GM23338 (cell line): ENCODE measurements around the gene LRRC73. TPM values are rescaled to one million over a fixed set of nuclear protein-coding genes. Genes with fewer than 3 reads are reported as not detected.

Source experiments
- ATAC-seq: fragments of 200-7000 bp; cut with Tn5 transposase; 3 replicates; pipeline ENCODE4 v1.9.1; 2020
- DNase-seq: peaks from one replicate; pipeline ENCODE4 v3.0.0-alpha.2; 2015; ENCODE audit warnings: low spot score
- H2AFZ ChIP-seq: fragments of 200-600 bp; sonication (generic); 2 replicates; pipeline ENCODE4 v1.8.0; 2016; ENCODE audit warnings: antibody characterized with exemption, mild to moderate bottlenecking, moderate library complexity
- H3F3A ChIP-seq: fragments of 200-600 bp; sonication (generic); replicated peaks from 2 replicates; pipeline ENCODE4 v1.8.0; 2017; ENCODE audit warnings: antibody characterized with exemption, mixed run types, low read depth
- H3K27ac ChIP-seq: fragments of 200-600 bp; sonication (generic); 2 replicates; pipeline ENCODE4 v1.6.1; 2016; ENCODE audit warnings: low read depth
- H3K27me3 ChIP-seq: fragments of 200-600 bp; sonication (generic); 2 replicates; pipeline ENCODE4 v1.8.0; 2016; ENCODE audit warnings: mild to moderate bottlenecking, mixed run types, moderate library complexity; ENCODE audit not compliant: insufficient read depth
- H3K36me3 ChIP-seq: fragments of 200-600 bp; sonication (generic); 2 replicates; pipeline ENCODE4 v1.8.0; 2016; ENCODE audit warnings: mild to moderate bottlenecking; ENCODE audit not compliant: insufficient read depth
- H3K4me1 ChIP-seq: fragments of 200-600 bp; sonication (generic); 2 replicates; pipeline ENCODE4 v1.8.0; 2016; ENCODE audit warnings: mild to moderate bottlenecking, moderate library complexity; ENCODE audit not compliant: insufficient read depth
- H3K4me2 ChIP-seq: fragments of 200-600 bp; sonication (generic); 2 replicates; pipeline ENCODE4 v1.7.1; 2017; ENCODE audit warnings: mixed run types
- H3K4me3 ChIP-seq: fragments of 200-600 bp; sonication (generic); 2 replicates; pipeline ENCODE4 v1.6.1; 2016; ENCODE audit warnings: mixed run types
- H3K79me2 ChIP-seq: fragments of 200-600 bp; sonication (generic); replicated peaks from 2 replicates; pipeline ENCODE4 v1.8.0; 2017; ENCODE audit warnings: mild to moderate bottlenecking; ENCODE audit not compliant: insufficient read depth
- H3K9me2 ChIP-seq: fragments of 200-600 bp; sonication (generic); 2 replicates; pipeline ENCODE4 v1.8.0; 2017; ENCODE audit not compliant: insufficient read depth
- H4K20me1 ChIP-seq: fragments of 200-600 bp; sonication (generic); replicated peaks from 2 replicates; pipeline ENCODE4 v1.8.0; 2017; ENCODE audit warnings: mild to moderate bottlenecking; ENCODE audit not compliant: insufficient read depth
- H3K27ac Mint-ChIP-seq: 2 replicates; pipeline ENCODE4 v1.8.0; 2020; ENCODE audit warnings: inconsistent platforms, mild to moderate bottlenecking, moderate library complexity, mixed read lengths
- H3K27me3 Mint-ChIP-seq: 3 replicates; pipeline ENCODE4 v1.8.0; 2022; ENCODE audit warnings: low read depth, mild to moderate bottlenecking, moderate library complexity, mixed read lengths, inconsistent platforms; ENCODE audit not compliant: insufficient read depth, poor library complexity
- H3K36me3 Mint-ChIP-seq: 3 replicates; pipeline ENCODE4 v1.8.0; 2021; ENCODE audit warnings: low read depth, mild to moderate bottlenecking, inconsistent platforms, moderate library complexity, mixed read lengths
- H3K4me1 Mint-ChIP-seq: 3 replicates; pipeline ENCODE4 v1.8.0; 2020; ENCODE audit warnings: mild to moderate bottlenecking, inconsistent platforms, mixed read lengths
- H3K4me3 Mint-ChIP-seq: 3 replicates; pipeline ENCODE4 v1.8.0; 2021; ENCODE audit warnings: moderate library complexity, mild to moderate bottlenecking, inconsistent platforms, mixed read lengths
- H3K9me3 Mint-ChIP-seq: 3 replicates; pipeline ENCODE4 v1.8.0; 2020; ENCODE audit warnings: moderate library complexity, mild to moderate bottlenecking, inconsistent platforms, mixed read lengths
- CREB1 ChIP-seq: fragments of 250-450 bp; sonication (Bioruptor Pico); IDR thresholded peaks from 2 replicates; pipeline ENCODE4 v1.5.0; 2020; ENCODE audit warnings: low read depth, mild to moderate bottlenecking, moderate library complexity
- ETS1 ChIP-seq: IDR thresholded peaks from 2 replicates; pipeline ENCODE4 v1.6.1; 2016; ENCODE audit warnings: antibody characterized with exemption
- EZH2 ChIP-seq: fragments of 200-600 bp; sonication (generic); IDR thresholded peaks from one replicate; pipeline ENCODE4 v1.8.0; 2017; ENCODE audit warnings: antibody characterized with exemption, mild to moderate bottlenecking, low read depth; ENCODE audit not compliant: unreplicated experiment
- EZH2phosphoT487 ChIP-seq: fragments of 200-600 bp; sonication (generic); IDR thresholded peaks from one replicate; pipeline ENCODE4 v1.8.1; 2018; ENCODE audit warnings: antibody characterized with exemption; ENCODE audit not compliant: unreplicated experiment
- JUNB ChIP-seq: IDR thresholded peaks from one replicate; pipeline ENCODE4 v1.6.1; 2016; ENCODE audit warnings: antibody characterized with exemption; ENCODE audit not compliant: unreplicated experiment
- NANOG ChIP-seq: IDR thresholded peaks from 2 replicates; pipeline ENCODE4 v1.6.1; 2016; ENCODE audit warnings: antibody characterized with exemption, borderline replicate concordance
- POLR2AphosphoS5 ChIP-seq: IDR thresholded peaks from 2 replicates; pipeline ENCODE4 v1.6.1; 2016; ENCODE audit warnings: antibody characterized with exemption, low read depth
- REST ChIP-seq: IDR thresholded peaks from one replicate; pipeline ENCODE4 v1.6.1; 2018; ENCODE audit warnings: antibody characterized with exemption; ENCODE audit not compliant: unreplicated experiment
- STAT1 ChIP-seq: IDR thresholded peaks from one replicate; pipeline ENCODE4 v1.6.1; 2016; ENCODE audit warnings: antibody characterized with exemption; ENCODE audit not compliant: unreplicated experiment
- ZNF114 ChIP-seq: fragments of 250-450 bp; sonication (Bioruptor Pico); IDR thresholded peaks from 2 replicates; pipeline ENCODE4 v1.5.0; 2020; ENCODE audit warnings: mild to moderate bottlenecking, moderate library complexity
- ZNF331 ChIP-seq: fragments of 250-450 bp; sonication (Bioruptor Pico); IDR thresholded peaks from 2 replicates; pipeline ENCODE4 v1.5.0; 2020; ENCODE audit warnings: low read depth, mild to moderate bottlenecking, moderate library complexity
- ZNF462 ChIP-seq: fragments of 250-450 bp; sonication (Bioruptor Pico); IDR thresholded peaks from 2 replicates; pipeline ENCODE4 v1.5.0; 2020; ENCODE audit warnings: mild to moderate bottlenecking, moderate library complexity
- polyA plus RNA-seq: library from polyadenylated mRNA; unstranded; fragments of >200 nt; fragmentation: Nextera tagmentation; extraction: Ambion mirVana; gene quantifications from 2 replicates; pipeline ENCODE4 v1.2.1, GENCODE V29; 2016
- total RNA-seq: library from RNA; depleted of rRNA; stranded (reverse); fragments of >200 nt; shearing (Covaris generic); gene quantifications from 2 replicates; pipeline ENCODE4 v1.2.3, GENCODE V29; 2014
- TF ChIP-seq, protein P1 (sequence below), 2 experiments: fragments of 200-600 bp in 1 of 2; sonication (generic) in 1 of 2; conservative IDR thresholded peaks; 2 replicates each; pipeline versions ENCODE4 v1.5.1 to v1.6.1; 2016 to 2017; ENCODE audit warnings: antibody characterized with exemption in 2 of 2, low read depth in 2 of 2, mild to moderate bottlenecking in 2 of 2, moderate library complexity in 1 of 2

Gene LRRC73
- total and polyA plus RNA-seq, 2 experiments from 2014 or later: 0.26 to 0.59 TPM

DNA sequence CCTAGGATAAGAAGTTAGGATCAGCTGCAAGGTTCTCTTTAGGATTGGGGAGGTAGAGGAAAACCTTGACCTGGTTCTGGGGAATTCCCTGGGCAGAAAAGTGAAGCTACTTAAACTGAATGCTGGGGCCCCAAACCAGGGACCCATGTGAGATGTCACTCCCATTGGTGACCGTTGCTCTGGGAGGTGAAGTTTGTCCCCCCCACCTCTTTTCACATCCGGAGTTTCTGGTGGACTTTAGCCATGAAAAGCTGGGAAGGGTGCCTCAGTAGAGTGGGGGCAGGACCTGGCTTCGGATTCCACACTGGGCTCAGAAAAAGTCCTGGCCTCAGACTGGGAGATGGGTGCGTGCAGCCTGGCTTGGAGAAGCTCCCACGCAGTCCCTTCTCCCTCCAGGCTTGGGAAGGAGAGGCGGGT, 19.6 kb downstream of the LRRC73 start:
- Histone ChIP-seq H3K79me2 (peaks cover 61% of the 10 kb centered on the region), H3K4me2 (no peak overlapping the region), H4K20me1 (peaks cover 35% of the 10 kb centered on the region), H3K9me2 (no peaks in the 10 kb centered on the region), H3K4me3 (no peak overlapping the region), H3K36me3 (no peaks in the 10 kb centered on the region), H3F3A (no peaks in the 10 kb centered on the region), H3K4me1 (peaks cover 8% of the 10 kb centered on the region), H3K27me3 (no peaks in the 10 kb centered on the region), H3K27ac (no peak overlapping the region), H2AFZ (no peak overlapping the region)
- TF ChIP-seq, protein P1, sequence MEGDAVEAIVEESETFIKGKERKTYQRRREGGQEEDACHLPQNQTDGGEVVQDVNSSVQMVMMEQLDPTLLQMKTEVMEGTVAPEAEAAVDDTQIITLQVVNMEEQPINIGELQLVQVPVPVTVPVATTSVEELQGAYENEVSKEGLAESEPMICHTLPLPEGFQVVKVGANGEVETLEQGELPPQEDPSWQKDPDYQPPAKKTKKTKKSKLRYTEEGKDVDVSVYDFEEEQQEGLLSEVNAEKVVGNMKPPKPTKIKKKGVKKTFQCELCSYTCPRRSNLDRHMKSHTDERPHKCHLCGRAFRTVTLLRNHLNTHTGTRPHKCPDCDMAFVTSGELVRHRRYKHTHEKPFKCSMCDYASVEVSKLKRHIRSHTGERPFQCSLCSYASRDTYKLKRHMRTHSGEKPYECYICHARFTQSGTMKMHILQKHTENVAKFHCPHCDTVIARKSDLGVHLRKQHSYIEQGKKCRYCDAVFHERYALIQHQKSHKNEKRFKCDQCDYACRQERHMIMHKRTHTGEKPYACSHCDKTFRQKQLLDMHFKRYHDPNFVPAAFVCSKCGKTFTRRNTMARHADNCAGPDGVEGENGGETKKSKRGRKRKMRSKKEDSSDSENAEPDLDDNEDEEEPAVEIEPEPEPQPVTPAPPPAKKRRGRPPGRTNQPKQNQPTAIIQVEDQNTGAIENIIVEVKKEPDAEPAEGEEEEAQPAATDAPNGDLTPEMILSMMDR (conservative IDR thresholded peaks at IDR 0.05; ENCODE audit: low read depth in 2 of 2): no peak
- no peak for TF ChIP-seq ZNF114 (CRISPR knock-in tag)
- no peak for TF ChIP-seq ETS1
- no peak for TF ChIP-seq EZH2
- no peak for TF ChIP-seq REST
- TF ChIP-seq ZNF462: no peak
- no peak for TF ChIP-seq POLR2AphosphoS5
- no peak for TF ChIP-seq EZH2phosphoT487
- TF ChIP-seq ZNF331 (CRISPR knock-in tag): no peak
- TF ChIP-seq NANOG: no peak
- TF ChIP-seq JUNB: no peak
- TF ChIP-seq CREB1: no peak
- TF ChIP-seq STAT1: no peak
- DNase-seq (no peak), ATAC-seq (no peak)
- Mint-ChIP-seq H3K9me3 (no peaks in the 10 kb centered on the region), H3K27me3 (peaks cover 10% of the 10 kb centered on the region), H3K4me3 (no peak overlapping the region), H3K36me3 (peaks cover 7% of the 10 kb centered on the region; the same call in 2 of the 3 replicates), H3K4me1 (peaks cover 30% of the 10 kb centered on the region), H3K27ac (no peak overlapping the region)
